Uterus (tissue), 4 donors: Measurements from ENCODE around the gene RMND5A. TPM values are rescaled to one million over a fixed set of nuclear protein-coding genes. Genes with fewer than 3 reads are reported as not detected.

Experiments used
- DNase-seq, 2 donors: peaks; one replicate each; pipeline ENCODE4 v3.0.0-alpha.2; 2019 to 2020
- H3K27ac ChIP-seq, 2 donors: fragments of 200-600 bp; sonication (generic); 1 replicate in 1 of 2; 2 replicates in 1 of 2; pipeline ENCODE4 v1.5.1; 2016 to 2018
- H3K27me3 ChIP-seq, 2 donors: fragments of 200-600 bp; sonication (generic); one replicate each; pipeline ENCODE4 v1.5.1; 2018 to 2019; ENCODE audit warnings: control low read depth in 1 of 2
- H3K36me3 ChIP-seq, 2 donors: fragments of 200-600 bp; sonication (generic); one replicate each; pipeline ENCODE4 v1.5.1; 2019; ENCODE audit warnings: control low read depth in 1 of 2
- H3K4me1 ChIP-seq, 2 donors: fragments of 200-600 bp; sonication (generic); one replicate each; pipeline ENCODE4 v1.5.1; 2018 to 2019; ENCODE audit warnings: control low read depth in 1 of 2
- H3K4me3 ChIP-seq, 2 donors: fragments of 200-600 bp; sonication (generic); 1 replicate in 1 of 2; 2 replicates in 1 of 2; pipeline ENCODE4 v1.5.1; 2018 to 2019; ENCODE audit warnings: mild to moderate bottlenecking in 1 of 2
- H3K9me3 ChIP-seq, 2 donors: fragments of 200-600 bp; sonication (generic); one replicate each; pipeline ENCODE4 v1.5.1; 2019; ENCODE audit warnings: control low read depth in 1 of 2
- CTCF ChIP-seq, 4 experiments: fragments of 200-600 bp in 2 of 4; fragments of 450-650 bp in 2 of 4; sonication (generic) in 2 of 4; IDR thresholded peaks; one replicate each; pipeline ENCODE4 v1.5.1; 2016 to 2019; ENCODE audit warnings: antibody characterized with exemption in 4 of 4, mild to moderate bottlenecking in 2 of 4, moderate library complexity in 1 of 4
- POLR2A ChIP-seq, 2 donors: fragments of 450-650 bp; IDR thresholded peaks; one replicate each; pipeline ENCODE4 v1.6.1; 2016; ENCODE audit warnings: antibody characterized with exemption in 2 of 2, mild to moderate bottlenecking in 1 of 2, moderate library complexity in 1 of 2
- intact Hi-C: fragments of 100-400 bp; cut with DNase I; formaldehyde crosslinking; loops from one replicate; pipeline ENCODE4 v1.15.1; 2023; ENCODE audit warnings: low total_unique reads
- total RNA-seq, 4 donors: library from RNA; depleted of rRNA in 3 of 4; stranded (reverse); fragments of >200 nt in 3 of 4; gene quantifications; one replicate each; pipeline versions ENCODE4 v1.1.0 to v1.2.4, GENCODE V29; 2014 to 2023
- donor health status: DM: yes; HTN: yes; CAD: no.

Gene RMND5A
- total RNA-seq, 4 donors from 2014 or later: 33.6 to 71.5 (median 38.0) TPM

GRCh38 chr2:86782748-86783147 lies 62.7 kb downstream of the RMND5A start:
- Histone ChIP-seq H3K9me3 (no peaks in the 10 kb centered on the region), H3K4me3 (no peak overlapping the region), H3K4me1 (no peaks in the 10 kb centered on the region), H3K27ac (no peak overlapping the region), H3K36me3 (no peaks in the 10 kb centered on the region), H3K27me3 (no peaks in the 10 kb centered on the region)
- TF ChIP-seq CTCF (IDR thresholded peaks at IDR 0.05): no peak
- no peak for TF ChIP-seq POLR2A (IDR thresholded peaks at IDR 0.05)
- DNase-seq: no peak
- intact Hi-C loops: no loop called here

GRCh38 chr2:86783615-86784339 lies 63.7 kb downstream of the RMND5A start:
- Histone ChIP-seq H3K4me3 (no peak overlapping the region), H3K36me3 (no peaks in the 10 kb centered on the region), H3K27me3 (no peaks in the 10 kb centered on the region), H3K4me1 (no peaks in the 10 kb centered on the region), H3K27ac (no peak overlapping the region), H3K9me3 (no peaks in the 10 kb centered on the region)
- intact Hi-C loops: no loop called here
- no peak for DNase-seq
- TF ChIP-seq POLR2A (IDR thresholded peaks at IDR 0.05) (no peak), CTCF (IDR thresholded peaks at IDR 0.05) (no peak)

- H3K4me1 ChIP-seq: peaks cover 0 to 10% of the 10 kb centered on the region in 2 donors
- no peak overlapping the region for H3K4me3 ChIP-seq
- no peak for DNase-seq
- no peaks in the 10 kb centered on the region for H3K9me3 ChIP-seq
- TF ChIP-seq CTCF (IDR thresholded peaks at IDR 0.05) (no peak), POLR2A (IDR thresholded peaks at IDR 0.05) (no peak)
- no peak overlapping the region for H3K27ac ChIP-seq
- H3K27me3 ChIP-seq: peaks cover 10% of the 10 kb centered on the region in 2 donors
- intact Hi-C loops: no loop called here
- no peaks in the 10 kb centered on the region for H3K36me3 ChIP-seq
Measured at GRCh38 chr2:86785456-86785855, 65.4 kb downstream of the RMND5A start.

GRCh38 chr2:86786001-86786536 lies 66.0 kb downstream of the RMND5A start:
- no peak for DNase-seq
- Histone ChIP-seq H3K27me3 (peaks cover 16% of the 10 kb centered on the region in 2 donors), H3K4me3 (no peak overlapping the region), H3K4me1 (peaks cover 0 to 14% of the 10 kb centered on the region in 2 donors), H3K27ac (no peak overlapping the region), H3K36me3 (no peaks in the 10 kb centered on the region), H3K9me3 (no peaks in the 10 kb centered on the region)
- intact Hi-C loops: no loop called here
- no peak for TF ChIP-seq CTCF (IDR thresholded peaks at IDR 0.05)
- no peak for TF ChIP-seq POLR2A (IDR thresholded peaks at IDR 0.05)

GRCh38 chr2:86787736-86788135 lies 67.6 kb downstream of the RMND5A start:
- no peaks in the 10 kb centered on the region for H3K36me3 ChIP-seq
- no peak for DNase-seq
- TF ChIP-seq CTCF (IDR thresholded peaks at IDR 0.05) (no peak), POLR2A (IDR thresholded peaks at IDR 0.05) (no peak)
- H3K4me3 ChIP-seq: no peak overlapping the region
- H3K9me3 ChIP-seq: no peaks in the 10 kb centered on the region
- intact Hi-C loops: no loop called here
- peaks cover 17 to 32% of the 10 kb centered on the region in 2 donors for H3K27me3 ChIP-seq
- no peak overlapping the region for H3K27ac ChIP-seq
- H3K4me1 ChIP-seq: peaks cover 0 to 14% of the 10 kb centered on the region in 2 donors
